LNCAP (cell line): ENCODE results near the gene RORB.
A peak's percentile ranks its signal among the peaks of the same experiment; 100 is the strongest.

ENCODE experiments used
- TF ChIP-seq, protein P1 (sequence below): fragments of 450-650 bp; IDR thresholded peaks from 2 replicates; pipeline ENCODE4 v1.5.1; 2017; ENCODE audit warnings: mild to moderate bottlenecking

Gene RORB

GRCh38 chr9:74562611-74563010, 65.5 kb downstream of the RORB start:
- TF ChIP-seq, protein P1, sequence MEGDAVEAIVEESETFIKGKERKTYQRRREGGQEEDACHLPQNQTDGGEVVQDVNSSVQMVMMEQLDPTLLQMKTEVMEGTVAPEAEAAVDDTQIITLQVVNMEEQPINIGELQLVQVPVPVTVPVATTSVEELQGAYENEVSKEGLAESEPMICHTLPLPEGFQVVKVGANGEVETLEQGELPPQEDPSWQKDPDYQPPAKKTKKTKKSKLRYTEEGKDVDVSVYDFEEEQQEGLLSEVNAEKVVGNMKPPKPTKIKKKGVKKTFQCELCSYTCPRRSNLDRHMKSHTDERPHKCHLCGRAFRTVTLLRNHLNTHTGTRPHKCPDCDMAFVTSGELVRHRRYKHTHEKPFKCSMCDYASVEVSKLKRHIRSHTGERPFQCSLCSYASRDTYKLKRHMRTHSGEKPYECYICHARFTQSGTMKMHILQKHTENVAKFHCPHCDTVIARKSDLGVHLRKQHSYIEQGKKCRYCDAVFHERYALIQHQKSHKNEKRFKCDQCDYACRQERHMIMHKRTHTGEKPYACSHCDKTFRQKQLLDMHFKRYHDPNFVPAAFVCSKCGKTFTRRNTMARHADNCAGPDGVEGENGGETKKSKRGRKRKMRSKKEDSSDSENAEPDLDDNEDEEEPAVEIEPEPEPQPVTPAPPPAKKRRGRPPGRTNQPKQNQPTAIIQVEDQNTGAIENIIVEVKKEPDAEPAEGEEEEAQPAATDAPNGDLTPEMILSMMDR = no peak

DNA sequence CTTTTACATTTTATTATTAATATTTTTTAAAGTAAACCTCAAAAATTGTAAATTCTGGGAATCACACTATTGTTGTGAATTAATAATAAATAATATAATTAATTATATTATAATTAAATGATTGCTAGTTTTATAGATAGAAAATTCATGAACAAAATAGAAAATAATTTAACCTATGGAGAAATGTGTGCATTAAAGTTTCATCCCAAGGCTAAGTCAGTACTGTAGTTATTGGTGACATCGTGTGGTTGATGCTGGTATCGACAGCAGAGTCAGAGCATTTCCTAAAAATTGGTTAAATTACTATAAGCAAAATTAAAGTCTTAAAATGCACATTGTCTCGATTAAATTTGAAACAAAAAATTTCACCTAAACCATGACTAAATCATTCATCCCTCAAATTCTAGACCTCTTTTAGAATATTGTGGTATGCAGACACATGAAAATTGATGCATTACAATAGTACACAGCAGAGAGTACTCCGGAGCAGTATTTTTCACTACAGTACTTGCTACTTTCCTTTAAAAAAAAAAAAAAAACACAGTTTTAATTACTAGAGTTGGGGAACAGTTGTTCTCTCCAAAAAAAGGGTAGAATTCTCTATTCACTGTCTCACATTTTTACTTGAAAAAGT, 73.9 kb downstream of the RORB start:
- TF ChIP-seq, protein P1 = peak; percentile 71

DNA sequence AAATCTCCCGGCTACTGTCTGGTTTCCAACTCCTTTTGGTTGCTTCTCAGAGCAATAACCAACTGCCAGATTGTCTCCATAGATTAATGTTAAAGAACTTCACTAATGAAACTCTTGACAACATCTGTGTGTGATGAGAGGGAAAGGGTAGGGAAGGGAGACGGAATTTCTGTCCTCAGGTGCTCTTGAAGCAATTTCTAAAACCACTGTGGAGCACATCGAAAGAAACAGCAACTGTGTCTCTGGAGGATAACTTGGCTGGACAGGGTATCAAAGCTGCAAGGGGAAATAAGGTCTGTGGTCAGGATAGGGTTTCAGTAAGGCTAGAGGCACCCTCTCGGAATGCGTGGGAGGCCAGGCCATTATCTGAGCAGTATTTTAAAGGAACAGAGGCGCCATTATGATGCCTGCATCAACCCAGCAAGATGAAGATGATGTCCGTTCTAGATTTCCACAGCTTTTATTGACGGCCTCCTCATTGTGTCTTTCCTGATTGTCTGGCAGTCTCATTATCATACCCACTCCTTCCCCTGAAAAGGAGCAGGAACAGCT, 76.6 kb downstream of the RORB start:
- TF ChIP-seq, protein P1 = no peak

DNA sequence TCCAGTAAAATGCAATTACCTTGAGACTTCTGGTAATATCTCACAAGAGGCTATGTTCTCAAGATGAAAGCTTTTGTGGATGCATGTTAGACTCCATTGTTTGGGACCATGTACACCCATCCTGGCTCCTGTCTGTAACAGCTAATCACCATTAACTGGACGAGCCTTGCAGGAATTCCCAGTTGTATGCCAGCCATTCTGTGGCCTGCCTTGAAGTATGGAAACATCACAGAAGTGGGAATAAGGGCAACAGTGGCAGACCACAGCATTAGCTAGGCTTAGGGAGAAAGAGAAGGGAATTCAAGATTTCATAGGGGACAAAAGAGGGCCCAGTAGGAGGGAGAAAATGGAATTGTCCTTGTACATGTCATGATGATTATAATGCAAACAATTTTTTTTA, 79.0 kb downstream of the RORB start:
- TF ChIP-seq, protein P1 = no peak

DNA sequence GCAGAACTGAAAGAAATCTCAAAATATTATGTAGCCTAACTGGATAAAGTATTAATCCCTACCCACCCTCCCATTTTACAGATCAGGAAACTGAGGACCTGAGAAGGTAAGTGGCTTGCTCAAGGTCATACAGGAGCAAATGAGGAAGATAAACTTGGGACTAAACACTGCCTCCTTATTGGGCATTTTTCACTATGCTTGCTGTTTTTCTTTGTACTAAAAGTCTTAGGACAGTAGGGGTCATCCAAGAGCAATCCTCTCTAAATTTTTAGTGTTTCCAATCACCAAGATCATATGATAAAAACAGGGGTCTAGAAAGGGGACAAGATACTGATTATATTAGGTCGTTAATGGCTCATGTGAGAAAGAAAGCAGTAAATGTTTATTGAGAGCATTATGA, 80.8 kb downstream of the RORB start:
- TF ChIP-seq, protein P1 = peak; percentile 60

- TF ChIP-seq, protein P1 = no peak
These were observed 92.4 kb downstream of the RORB start for GRCh38 chr9:74589576-74589975.

GRCh38 chr9:74595286-74595685, 98.2 kb downstream of the RORB start:
- TF ChIP-seq, protein P1 = no peak
